Stimulated activated CD8-positive, alpha-beta memory T cell treated with anti-CD3 and anti-CD28 coated beads, Interleukin-4, amount 100 ng/mL, for 48 hours (primary cell): Measurements from ENCODE around the gene NUP85.
"Not testable (repeated sequence)": the region's sequence is repeated elsewhere in the genome, so short reads cannot be mapped to it uniquely, and the experiment has no call there.

Source experiments
- DNase-seq: peaks from one replicate; pipeline ENCODE4 v3.0.0-alpha.2; 2020

NUP85 gene

DNA sequence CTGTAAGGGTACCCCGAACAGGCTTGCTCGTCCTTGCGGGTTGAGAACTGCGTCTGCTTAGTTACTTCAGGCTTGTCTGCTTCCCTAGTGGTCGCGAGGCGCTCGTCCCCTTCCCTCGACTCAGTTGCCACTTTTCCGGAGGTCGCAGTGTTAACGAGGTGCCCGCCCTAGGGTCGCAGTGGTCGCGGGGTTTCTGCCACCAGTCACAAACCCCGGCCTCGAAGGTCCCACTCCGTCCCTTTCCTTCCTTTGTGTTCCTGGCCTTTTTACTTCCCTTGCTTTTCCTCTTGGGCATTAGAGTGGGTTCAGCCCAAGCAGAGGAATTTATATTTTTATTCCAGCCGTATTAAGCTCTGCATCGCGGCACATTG lies 299 bp downstream of the NUP85 start:
- DNase-seq = no peak

DNA sequence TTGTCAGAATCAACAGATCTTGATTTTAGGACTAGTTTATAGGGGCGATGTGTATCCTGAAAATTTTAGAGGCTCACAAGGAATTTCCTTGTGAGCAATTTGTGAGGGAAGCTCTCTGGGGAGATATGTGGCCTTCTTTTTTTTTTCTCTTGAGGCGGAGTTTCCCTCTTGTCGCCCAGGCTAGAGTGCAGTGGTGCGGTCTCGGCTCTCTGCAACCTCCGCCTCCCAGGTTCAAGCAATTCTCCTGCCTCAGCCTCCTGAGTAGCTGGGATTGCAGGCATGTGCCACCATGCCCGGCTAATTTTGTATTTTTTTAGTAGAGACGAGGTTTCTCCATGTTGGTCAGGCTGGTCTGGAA lies 1.6 kb downstream of the NUP85 start:
- not testable (repeated sequence) for DNase-seq

DNA sequence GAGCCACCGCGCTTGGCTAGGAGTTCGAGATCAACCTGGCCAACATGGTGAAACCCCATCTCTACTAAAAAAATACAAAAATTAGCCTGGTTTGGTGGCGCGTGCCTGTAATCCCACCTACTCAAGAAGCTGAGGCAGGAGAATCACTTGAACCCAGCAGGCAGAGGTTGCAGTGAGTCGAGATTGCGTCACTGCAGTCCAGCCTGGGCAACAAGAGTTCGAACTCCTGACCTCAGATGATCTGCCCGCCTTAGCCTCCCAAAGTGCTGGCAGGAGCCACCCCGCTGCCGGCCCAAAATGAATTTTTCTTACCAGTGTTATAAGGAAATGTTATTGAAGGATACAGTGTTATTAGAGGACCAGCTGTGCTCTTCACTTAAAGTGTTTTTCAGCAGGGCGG lies 2.3 kb downstream of the NUP85 start:
- no peak for DNase-seq

DNA sequence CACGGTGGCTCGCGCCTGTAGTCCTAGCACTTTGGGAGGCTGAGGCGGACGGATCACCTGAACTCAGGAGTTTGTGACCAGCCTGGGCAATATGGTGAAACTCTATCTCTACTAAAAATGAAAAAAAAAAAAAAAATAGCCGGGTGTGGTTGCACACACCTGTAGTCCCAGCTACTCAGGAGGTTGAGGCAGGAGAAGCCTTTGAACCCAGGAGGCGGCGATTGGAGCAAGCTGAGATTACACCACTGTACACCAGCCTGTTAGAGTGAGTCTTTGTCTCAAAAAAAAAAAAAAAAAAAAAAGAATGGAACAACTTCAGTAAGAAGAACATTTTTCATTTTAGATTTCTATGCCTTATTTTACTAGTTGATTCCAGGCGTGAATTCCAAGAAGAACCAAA lies 2.7 kb downstream of the NUP85 start:
- no peak for DNase-seq

DNA sequence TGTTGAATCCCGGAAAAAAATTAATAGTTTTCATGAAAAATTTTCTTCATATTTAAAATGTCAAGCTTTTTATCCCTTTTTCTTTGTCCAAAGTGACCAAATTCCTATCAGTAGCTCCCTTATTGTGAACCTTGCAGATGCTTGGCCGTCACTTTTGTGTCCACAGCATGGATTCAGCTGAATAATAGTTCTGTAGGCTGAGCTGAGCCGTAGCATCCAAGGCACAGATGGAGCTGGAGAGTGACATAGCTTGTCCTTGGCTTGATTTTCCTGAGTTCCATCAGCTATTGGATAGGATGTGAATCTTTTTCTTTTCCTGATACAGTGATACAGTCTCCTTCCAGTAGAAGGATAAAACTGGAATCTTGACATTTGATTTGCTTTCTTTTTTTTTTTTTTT lies 3.6 kb downstream of the NUP85 start:
- no peak for DNase-seq

DNA sequence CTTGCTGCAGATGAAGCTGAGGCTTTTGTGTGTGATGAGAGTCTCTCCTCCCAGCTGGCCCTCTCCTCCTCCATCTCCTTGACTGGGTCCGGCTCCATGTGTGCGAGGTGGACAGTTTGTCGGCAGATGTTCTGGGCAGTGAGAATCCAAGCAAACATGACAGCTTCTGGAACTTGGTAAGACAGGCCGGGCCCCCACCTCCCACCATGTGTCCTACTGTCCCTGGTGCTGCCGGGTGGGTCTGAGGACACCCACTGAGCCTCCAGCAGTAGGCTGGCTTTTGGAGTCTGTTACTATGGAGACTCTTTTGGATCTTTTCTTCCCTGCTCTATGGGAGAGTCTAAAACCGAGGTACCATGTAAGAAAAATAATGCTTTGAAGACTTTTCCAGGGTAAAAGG lies 12.7 kb downstream of the NUP85 start:
- no peak for DNase-seq

DNA sequence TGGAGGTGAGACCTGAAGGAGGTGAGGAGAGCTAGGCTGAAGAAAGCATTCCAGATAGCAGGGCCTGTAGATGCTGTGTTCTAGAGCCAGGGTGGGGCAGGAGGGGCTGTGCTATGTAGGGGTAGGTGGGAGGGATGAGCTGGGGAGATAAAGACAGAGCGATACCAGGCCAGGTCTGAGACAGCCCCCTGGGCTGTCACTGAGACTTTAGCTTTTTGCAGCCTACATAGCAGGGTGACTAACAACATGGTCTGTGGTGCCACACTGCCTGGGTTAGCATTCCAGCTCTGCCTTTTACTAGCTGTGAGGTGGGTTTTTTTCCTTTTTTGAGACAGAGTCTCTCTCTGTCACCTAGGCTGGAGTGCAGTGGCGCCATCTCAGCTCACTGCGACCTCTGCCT lies 14.3 kb downstream of the NUP85 start:
- no peak for DNase-seq

DNA sequence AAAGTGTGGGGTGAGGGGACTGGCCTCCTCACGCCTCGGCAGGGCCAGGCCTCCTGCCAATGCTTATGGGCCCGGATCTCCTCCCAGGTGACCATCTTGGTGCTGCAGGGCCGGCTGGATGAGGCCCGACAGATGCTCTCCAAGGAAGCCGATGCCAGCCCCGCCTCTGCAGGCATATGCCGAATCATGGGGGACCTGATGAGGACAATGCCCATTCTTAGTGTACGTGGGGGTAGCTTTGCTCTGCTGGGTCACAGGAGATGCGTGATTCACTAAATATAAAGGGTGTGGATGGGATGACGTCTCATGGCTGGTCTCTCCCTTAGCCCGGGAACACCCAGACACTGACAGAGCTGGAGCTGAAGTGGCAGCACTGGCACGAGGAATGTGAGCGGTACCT lies 19.5 kb downstream of the NUP85 start:
- DNase-seq = no peak

DNA sequence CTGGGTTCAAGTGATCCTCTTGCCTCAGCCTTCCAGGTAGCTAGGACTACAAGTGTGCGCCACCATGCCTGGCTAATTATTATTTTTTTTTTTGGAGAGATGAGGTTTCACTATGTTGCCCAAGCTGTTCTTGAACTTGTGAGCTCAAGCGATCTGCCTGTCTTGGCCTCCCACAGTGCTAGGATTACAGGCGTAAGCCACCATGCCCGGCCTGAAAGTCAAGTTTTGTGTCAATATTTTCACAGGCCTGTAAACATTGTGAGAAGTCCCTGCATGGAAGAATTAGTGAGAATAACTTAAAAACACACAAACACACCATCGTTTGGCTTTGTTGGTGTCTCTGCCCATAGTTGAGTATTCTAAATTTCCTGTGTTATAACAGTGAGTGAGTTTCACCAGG lies 22.2 kb downstream of the NUP85 start:
- DNase-seq = no peak

DNA sequence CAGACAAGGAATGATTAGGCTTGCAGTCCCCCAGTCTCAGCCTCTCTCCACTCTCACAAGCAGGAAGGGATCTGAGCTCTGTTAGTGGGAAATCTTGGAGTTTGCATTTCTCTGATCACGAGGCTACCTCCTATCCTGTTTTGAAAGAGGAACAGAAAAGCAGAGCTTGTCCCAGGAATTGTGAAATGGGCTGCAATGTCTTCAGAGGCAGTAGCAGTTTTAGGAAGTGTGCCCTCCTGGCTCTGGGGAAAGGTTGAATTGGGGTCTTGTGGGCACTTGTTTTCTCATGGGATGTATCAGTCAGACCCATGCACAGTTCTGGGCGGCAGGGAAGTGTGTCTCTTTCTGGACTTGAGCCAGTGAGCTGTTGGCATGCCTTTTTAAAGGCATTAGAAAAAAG lies 22.8 kb downstream of the NUP85 start:
- DNase-seq = no peak

DNA sequence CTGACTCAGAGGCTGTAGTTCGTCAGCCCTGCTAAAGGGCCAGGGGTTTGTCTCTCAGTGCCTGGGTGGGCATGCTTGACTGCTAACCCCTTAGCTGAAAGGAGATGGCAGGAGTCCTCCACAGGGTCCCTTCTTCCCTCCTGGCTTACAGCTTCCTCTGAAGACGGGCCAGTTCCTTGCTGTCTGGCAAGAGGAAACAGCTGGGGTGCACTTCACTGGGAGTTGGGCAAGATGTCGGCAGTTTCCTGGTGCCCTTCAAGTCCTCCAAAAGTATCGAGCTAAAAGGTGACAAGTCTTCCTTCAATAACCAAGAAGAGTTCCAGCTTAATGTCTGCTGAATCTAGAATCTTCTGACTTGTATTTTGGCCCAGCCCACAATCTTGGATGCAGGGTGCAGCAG lies 23.4 kb downstream of the NUP85 start:
- no peak for DNase-seq

DNA sequence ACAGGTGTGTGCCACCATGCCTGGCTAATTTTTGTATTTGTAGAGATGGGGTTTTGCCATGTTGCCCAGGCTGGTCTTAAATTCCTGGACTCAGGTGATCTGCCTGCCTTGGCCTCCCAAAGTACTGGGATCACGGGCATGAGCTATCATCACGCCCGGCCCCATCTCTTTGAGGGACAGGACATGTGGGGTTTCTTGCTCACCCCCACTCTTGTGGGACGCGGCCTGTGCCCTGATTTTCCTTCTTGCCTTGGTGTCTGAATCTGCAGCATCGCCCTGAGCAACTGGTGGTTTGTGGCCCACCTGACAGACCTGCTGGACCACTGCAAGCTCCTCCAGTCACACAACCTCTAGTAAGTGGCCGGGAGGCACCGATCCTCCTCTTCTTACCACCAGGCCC lies 25.6 kb downstream of the NUP85 start:
- no peak for DNase-seq

DNA sequence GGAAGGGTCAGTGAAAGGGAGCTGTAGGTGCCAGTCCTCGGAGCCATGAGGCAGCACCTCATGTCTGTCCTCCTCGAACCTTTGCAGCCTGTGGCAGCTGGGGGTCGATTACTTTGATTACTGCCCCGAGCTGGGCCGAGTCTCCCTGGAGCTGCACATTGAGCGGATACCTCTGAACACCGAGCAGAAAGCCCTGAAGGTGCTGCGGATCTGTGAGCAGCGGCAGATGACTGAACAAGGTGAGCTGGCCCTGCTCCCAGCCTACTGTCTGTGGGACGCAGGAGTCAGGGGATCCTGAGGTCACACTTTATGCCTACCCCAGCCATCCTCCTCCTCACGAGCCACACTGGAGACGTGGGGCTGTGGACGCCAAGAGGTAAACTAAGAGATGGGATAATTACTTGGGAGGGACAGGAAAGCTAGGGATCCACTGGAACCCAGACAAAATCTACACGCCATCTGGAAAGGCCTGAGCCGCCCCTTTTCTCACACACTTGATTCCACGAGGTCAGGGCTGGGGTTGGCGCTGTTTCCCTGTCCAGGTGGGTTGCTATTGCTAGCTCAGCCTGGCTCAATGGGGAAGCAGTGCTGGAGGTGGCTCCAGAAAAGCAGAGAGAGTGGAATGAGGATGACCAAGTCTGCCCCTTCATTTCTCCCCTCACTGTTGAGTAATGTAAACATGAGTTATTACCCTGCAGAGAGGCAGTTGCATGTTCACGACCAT lies 26.4 kb downstream of the NUP85 start:
- DNase-seq = no peak

DNA sequence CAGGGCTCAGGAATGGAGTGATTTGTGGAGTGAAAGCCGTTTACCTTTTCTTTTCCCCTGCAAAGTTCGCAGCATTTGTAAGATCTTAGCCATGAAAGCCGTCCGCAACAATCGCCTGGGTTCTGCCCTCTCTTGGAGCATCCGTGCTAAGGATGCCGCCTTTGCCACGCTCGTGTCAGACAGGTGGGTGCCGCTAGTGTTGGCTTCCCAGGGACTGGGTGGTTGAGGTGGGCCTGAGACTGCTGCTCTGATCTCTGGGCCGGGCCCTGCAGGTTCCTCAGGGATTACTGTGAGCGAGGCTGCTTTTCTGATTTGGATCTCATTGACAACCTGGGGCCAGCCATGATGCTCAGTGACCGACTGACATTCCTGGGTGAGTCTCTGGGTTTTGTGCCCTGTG lies 27.3 kb downstream of the NUP85 start:
- DNase-seq = no peak

DNA sequence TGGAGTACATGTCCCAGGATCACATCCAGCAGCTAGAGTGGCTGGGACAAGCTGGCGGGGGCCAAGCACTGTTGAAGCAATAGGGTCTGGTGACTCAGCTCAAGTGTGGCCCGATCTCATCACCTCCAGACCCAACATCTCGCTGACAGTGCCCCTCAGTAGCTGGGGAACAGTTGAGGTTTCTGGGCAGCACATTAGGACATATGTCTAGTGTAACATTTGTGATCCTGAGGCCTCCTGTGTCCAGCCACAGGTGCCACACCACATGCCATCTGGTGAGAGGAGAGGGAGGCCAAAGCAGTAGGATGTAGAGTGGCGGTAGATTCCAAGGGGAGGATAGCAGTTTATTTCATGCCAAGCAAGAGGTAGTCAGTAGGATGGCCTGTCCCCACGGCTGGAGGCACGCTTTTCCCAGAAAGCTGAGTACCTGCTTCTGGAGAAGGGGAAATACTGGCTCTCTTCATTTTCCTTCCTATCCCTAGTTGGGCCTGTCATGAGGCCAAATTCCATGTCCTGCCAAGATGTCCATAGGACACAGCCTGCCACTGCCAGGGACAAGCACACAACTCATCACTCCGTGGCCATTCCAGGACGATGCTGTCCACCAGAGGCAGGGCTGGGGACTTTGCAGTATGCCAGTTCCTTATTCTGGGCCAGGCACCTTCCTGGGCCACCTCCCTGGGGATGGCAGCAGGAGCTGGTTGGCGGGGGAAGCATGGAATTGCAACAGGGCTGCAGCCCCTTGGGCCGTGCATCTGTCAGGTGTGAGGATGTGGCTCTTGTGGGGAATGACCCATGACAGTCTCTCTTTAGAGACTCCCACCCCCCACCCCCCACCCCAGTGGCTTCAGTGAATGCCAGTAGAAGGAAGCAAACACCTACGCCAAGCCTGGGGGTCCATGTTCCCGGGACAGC lies 31.9 kb downstream of the NUP85 start:
- no peak for DNase-seq

DNA sequence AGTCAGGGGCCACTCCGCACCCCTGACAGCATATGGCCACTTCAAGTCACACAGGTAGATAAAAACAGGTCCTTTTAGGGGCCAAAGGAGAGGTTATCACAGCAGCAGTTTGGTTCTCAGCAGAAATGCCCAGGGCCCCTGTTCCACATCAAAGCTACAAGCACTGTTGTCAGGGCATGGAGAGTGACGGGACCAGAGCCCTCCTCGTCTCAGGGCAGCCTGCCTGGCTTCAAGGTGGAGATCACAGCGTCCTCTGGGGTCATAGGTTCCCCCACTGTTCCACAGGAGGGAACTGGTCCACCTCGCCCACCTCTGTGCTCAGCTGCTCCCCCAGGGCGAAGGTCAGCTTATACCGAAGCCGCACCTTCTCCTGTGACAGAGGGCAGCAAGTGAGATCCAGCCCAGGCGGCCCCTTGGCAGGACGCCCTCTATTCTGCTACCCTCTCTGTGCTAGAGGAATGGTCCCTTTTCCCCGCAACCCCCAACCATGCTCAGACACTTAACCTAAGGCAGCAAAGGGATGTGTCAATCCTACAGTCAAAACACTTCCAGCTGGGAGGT lies 32.6 kb downstream of the NUP85 start:
- no peak for DNase-seq

DNA sequence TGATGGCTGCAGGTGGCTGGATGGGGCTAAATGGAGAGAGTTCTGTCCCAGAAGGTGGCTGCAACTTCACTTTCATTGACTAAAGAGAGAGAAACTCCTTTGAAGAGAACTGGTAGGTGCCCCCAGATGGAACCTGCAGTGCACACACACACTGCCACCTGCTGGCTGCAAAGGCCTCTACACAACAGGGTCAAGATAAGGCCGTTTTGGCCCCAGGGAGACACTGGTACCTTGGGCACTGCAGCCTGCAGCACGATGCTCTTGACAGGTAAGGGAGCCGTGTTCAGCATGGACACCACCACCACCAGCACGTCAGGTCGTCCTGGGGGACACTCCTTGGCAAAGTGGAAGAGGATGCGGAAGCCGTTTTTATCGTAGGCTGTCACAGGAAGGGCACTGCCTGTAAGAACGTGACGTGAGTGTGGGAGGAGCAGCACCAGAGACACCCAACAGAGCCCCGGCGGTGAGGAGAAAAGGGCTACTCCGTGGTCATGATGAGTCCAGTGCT lies 33.3 kb downstream of the NUP85 start:
- peak; percentile 71 for DNase-seq

DNA sequence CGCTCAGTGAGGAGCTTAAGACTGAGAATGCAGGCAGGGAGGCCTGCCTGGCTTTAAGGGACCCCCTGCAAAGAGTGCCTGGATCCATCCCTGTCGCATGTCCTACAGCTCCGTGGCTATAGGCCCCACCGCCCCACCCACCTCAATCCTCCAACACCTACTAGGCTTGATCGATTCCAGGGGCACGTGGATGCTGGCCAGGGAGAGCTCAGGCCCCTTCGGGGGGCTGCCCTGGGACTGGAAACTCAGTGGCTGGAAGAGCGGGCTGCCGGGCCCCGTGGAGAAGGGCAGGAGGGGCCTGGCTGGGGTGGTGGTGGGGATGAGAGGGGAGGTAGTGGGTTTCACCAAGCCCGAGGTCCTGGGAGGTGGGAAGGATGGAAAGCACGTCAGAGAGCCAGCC lies 33.7 kb downstream of the NUP85 start:
- DNase-seq = no peak

DNA sequence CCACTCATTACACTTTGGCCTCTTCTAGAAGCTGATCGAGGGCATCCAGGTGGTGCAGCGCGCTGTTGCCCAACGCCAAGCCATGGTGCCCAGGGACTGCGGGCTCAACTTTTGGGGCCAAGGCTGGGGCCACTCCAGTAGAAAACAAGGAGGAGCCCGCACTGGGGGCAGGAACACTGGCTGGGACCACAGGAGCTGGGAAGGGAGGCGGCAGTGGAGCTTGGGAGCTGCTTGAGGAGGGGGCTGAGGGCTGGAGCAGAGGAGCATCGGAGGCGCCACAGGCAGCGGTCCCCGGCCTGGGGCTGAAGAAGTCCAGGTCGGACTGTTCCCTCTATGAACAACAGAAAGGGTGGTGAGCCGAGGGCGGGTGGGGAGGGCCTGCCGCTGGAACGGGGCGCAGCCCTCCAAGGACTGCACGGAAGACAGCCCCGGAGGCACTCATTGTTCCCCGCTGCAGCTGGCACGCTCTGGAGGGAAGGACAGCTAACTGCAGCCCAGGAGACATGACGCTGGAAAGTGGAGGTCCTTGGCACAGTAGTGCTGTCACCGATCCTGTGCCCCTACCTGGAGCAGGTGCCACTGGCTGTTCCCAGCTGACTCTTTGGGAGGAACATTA lies 34.4 kb downstream of the NUP85 start:
- DNase-seq = no peak

DNA sequence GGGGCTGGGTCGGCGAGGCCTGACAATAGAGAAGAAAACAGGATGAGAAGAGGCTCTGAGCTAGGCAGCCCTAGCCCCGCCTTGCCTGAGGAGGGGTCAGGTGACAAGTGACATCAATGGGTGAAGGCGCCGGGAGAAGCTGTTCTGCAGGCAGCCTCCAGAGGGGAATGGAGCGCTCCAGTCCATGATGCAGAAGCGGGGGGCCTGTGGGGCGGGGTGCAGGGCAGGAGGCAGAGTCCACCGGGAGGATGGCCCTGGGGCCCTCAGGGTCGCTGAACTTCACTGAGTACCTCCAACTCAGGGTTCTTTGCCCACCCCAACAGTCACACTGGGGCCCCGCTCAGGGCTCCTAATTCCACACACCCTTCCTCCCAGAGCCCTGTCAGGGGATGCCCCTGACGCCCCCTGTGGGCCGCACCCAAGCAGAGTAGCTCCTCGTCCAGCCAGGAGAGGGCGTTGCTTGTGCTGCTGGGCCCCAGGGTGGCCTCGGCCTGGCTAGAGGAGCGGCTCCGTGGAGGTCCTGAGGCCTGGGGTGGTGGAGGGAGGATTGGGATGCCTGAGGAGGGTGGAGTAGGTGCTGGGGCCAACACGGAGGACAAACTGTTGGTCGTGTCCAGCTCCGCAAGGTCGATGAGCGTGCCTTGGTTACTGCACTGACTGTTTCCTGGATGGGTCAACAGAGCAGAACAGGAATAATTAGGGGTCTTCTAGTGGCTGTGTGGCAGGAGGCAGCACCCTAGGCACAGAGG lies 35.1 kb downstream of the NUP85 start:
- peak; percentile 73 for DNase-seq

DNA sequence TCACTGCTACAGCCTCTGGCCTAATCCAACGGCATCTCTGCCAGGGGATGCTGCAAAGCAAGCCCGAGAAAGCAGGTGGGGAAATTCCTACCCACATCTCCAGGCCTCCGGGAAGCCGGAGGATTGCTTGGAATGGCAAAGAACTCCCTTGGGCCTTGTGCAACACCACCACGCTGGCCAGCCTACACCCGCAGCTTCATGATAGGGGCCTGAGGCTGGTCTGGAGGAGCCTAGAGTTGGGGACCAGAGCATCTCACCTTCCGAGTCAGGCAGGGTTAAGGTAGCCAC lies 35.6 kb downstream of the NUP85 start:
- no peak for DNase-seq

DNA sequence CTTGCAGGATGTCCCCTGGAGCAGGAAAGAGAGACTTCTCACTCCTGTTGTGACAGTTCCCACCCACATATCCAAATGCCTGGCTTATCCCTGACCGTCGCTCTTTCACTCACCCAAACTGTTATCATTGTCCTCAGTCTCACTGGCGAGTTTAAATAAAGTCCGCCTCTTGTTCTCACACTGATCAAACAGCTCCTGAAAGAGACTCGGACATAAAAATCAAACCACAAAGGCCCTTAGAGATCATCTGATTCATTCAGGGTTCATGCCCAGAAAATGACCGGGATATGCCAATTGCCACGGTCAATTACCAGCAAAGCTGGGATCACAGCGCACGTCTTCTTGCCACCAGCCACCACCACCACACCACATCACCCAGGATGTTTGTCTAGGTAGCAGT lies 36.0 kb downstream of the NUP85 start:
- DNase-seq = no peak

DNA sequence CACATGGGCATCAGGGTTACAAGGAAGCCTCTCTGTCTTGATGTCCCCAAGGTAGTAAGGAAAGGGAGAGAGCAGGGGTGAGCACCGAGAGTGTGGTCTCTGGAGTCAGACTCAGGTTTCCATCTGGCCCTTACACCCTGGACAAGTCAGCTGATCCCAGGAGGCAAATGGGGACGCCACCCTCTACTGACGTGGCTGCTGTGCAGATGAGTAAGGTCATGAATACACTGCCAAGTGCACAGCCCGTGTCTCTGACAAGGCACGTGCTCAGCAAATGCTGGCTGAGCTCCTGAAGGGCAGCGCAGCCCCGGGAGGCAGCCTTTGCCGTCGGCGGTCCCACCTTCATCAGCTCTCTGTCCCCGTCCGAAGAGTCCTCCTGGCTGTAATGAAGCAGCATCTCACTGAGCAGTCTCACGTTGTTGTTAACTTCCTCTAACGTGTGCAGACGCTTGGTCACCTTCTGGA lies 36.5 kb downstream of the NUP85 start:
- DNase-seq = no peak
